Measurements from ENCODE around the gene STXBP6.
"Not testable (repeated sequence)": the region's sequence is repeated elsewhere in the genome, so short reads cannot be mapped to it uniquely, and the experiment has no call there.

Gene STXBP6

GRCh38 chr14:24774187-24774915 is 275.6 kb downstream of the STXBP6 start:
- Histone ChIP-seq H3K4me3 (ENCODE audit: low read depth in 1 of 2, low read length in 2 of 2) (no peak overlapping the region), H3K27me3 (ENCODE audit: low read depth, low read length) (no peaks in the 10 kb centered on the region), H3K36me3 (ENCODE audit: control insufficient read depth in 1 of 2, insufficient read depth in 2 of 2, low read length in 2 of 2) (no peaks in the 10 kb centered on the region), H3K27ac (ENCODE audit: low read length) (no peak overlapping the region), H3K9me3 (ENCODE audit: control insufficient read depth in 1 of 2, low read length in 2 of 2) (no peaks in the 10 kb centered on the region), H3K4me1 (ENCODE audit: control insufficient read depth in 1 of 2, insufficient read depth in 2 of 2, low read length in 2 of 2) (no peaks in the 10 kb centered on the region)

- H3K9me3 ChIP-seq (ENCODE audit: control insufficient read depth in 1 of 2, low read length in 2 of 2); H3K27ac ChIP-seq (ENCODE audit: low read length); H3K4me1 ChIP-seq (ENCODE audit: control insufficient read depth in 1 of 2, insufficient read depth in 2 of 2, low read length in 2 of 2); H3K36me3 ChIP-seq (ENCODE audit: control insufficient read depth in 1 of 2, insufficient read depth in 2 of 2, low read length in 2 of 2); H3K4me3 ChIP-seq (ENCODE audit: low read depth in 1 of 2, low read length in 2 of 2); H3K27me3 ChIP-seq (ENCODE audit: low read depth, low read length): not testable (repeated sequence)
These were observed 276.4 kb downstream of the STXBP6 start for GRCh38 chr14:24773564-24773963.

GRCh38 chr14:24766434-24766833 is 283.5 kb downstream of the STXBP6 start:
- Histone ChIP-seq H3K4me1 (ENCODE audit: control insufficient read depth in 1 of 2, insufficient read depth in 2 of 2, low read length in 2 of 2) (no peaks in the 10 kb centered on the region), H3K36me3 (ENCODE audit: control insufficient read depth in 1 of 2, insufficient read depth in 2 of 2, low read length in 2 of 2) (no peaks in the 10 kb centered on the region), H3K4me3 (ENCODE audit: low read depth in 1 of 2, low read length in 2 of 2) (no peak overlapping the region), H3K9me3 (ENCODE audit: control insufficient read depth in 1 of 2, low read length in 2 of 2) (peaks cover 0 to 3% of the 10 kb centered on the region in 2 donors), H3K27me3 (ENCODE audit: low read depth, low read length) (no peaks in the 10 kb centered on the region), H3K27ac (ENCODE audit: low read length) (no peak overlapping the region)

DNA sequence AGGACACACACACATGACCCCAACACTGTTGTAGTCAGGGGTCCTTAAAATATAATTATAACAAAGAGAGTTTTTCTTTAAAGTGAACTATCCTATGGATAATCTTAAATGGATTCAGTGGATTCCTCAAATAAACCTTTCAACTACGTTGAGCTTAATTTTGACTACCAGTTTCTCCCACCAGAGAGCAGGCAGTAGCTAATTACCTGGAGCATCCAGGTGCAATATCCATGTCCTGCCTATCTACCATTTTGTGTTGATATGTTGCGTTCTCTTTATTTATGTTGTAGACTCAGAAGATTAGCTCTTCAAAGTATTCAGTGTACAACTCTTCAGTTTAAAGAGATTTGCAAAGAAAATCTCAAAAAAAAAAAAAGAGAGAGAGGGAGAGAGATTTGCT is 288.8 kb downstream of the STXBP6 start:
- Histone ChIP-seq H3K36me3 (ENCODE audit: control insufficient read depth in 1 of 2, insufficient read depth in 2 of 2, low read length in 2 of 2) (no peaks in the 10 kb centered on the region), H3K4me3 (ENCODE audit: low read depth in 1 of 2, low read length in 2 of 2) (no peak overlapping the region), H3K9me3 (ENCODE audit: control insufficient read depth in 1 of 2, low read length in 2 of 2) (peaks cover 0 to 3% of the 10 kb centered on the region in 2 donors), H3K4me1 (ENCODE audit: control insufficient read depth in 1 of 2, insufficient read depth in 2 of 2, low read length in 2 of 2) (no peaks in the 10 kb centered on the region), H3K27ac (ENCODE audit: low read length) (no peak overlapping the region), H3K27me3 (ENCODE audit: low read depth, low read length) (no peaks in the 10 kb centered on the region)

All from muscle layer of duodenum (tissue), 2 donors.